IMR-90 (cell line): ENCODE measurements around the gene THSD7B. TPM values are rescaled to one million over a fixed set of nuclear protein-coding genes. Genes with fewer than 3 reads are reported as not detected.

Experiments
- ATAC-seq: fragments of 200-7000 bp; cut with Tn5 transposase; 2 replicates; pipeline ENCODE4 v1.9.1; 2020; ENCODE audit warnings: low read depth, mild to moderate bottlenecking, moderate library complexity
- BruUV-seq: library from RNA; stranded (reverse); fragments of 400-500 nt; replicated peaks from 2 replicates; lab custom pipeline; 2021; lab: Mats Ljungman, UMichigan
- CTCF ChIA-PET: fragments of 300-600 bp; formaldehyde crosslinking; extraction: SDS; loops from one replicate; lab custom pipeline; 2021; ENCODE audit warnings: antibody characterized with exemption; lab: Yijun Ruan, JAX
- POLR2A ChIA-PET: fragments of 300-600 bp; sonication (Branson Sonifier 250); formaldehyde crosslinking; loops from one replicate; lab custom pipeline; 2022; ENCODE audit warnings: antibody characterized with exemption; ENCODE audit not compliant: unreplicated experiment; lab: Charles Lee
- DNase-seq: peaks from one replicate; pipeline ENCODE4 v3.0.0; 2013
- H2AFZ ChIP-seq: replicated peaks from 2 replicates; pipeline ENCODE3; 2013; ENCODE audit warnings: low read length, mild to moderate bottlenecking; ENCODE audit not compliant: poor library complexity
- H2AK5ac ChIP-seq: 2 replicates; pipeline ENCODE4 v1.6.1; 2013; ENCODE audit warnings: low read depth, low read length, inconsistent platforms
- H2AK9ac ChIP-seq: replicated peaks from 2 replicates; pipeline ENCODE3; 2013; ENCODE audit warnings: mild to moderate bottlenecking, low read depth, low read length, moderate library complexity; ENCODE audit not compliant: poor library complexity
- H2BK120ac ChIP-seq: 2 replicates; pipeline ENCODE4 v1.6.1; 2013; ENCODE audit warnings: low read depth, low read length, inconsistent platforms
- H2BK15ac ChIP-seq: 3 replicates; pipeline ENCODE4 v1.6.1; 2013; ENCODE audit warnings: low read depth, low read length, inconsistent platforms
- H2BK20ac ChIP-seq: 2 replicates; pipeline ENCODE4 v1.6.1; 2013; ENCODE audit warnings: low read depth, mild to moderate bottlenecking, inconsistent platforms, low read length, moderate library complexity
- H2BK5ac ChIP-seq: 2 replicates; pipeline ENCODE4 v1.6.1; 2013; ENCODE audit warnings: mild to moderate bottlenecking, low read depth, low read length, inconsistent platforms; ENCODE audit not compliant: poor library complexity, severe bottlenecking
- H3K14ac ChIP-seq: replicated peaks from 2 replicates; pipeline ENCODE4 v1.6.1; 2013; ENCODE audit warnings: low read depth, low read length, inconsistent platforms
- H3K18ac ChIP-seq: 2 replicates; pipeline ENCODE4 v1.6.1; 2013; ENCODE audit warnings: low read depth, low read length, control low read depth
- H3K23ac ChIP-seq: 2 replicates; pipeline ENCODE4 v1.6.1; 2013; ENCODE audit warnings: low read depth, low read length, inconsistent platforms
- H3K27ac ChIP-seq: 2 replicates; pipeline ENCODE4 v1.5.1; 2013; ENCODE audit warnings: mild to moderate bottlenecking, control low read depth, low read length; ENCODE audit not compliant: insufficient read depth
- H3K27me3 ChIP-seq: 2 replicates; pipeline ENCODE4 v1.6.1; 2013; ENCODE audit warnings: low read length; ENCODE audit not compliant: control insufficient read depth, insufficient read depth
- H3K36me3 ChIP-seq: 2 replicates; pipeline ENCODE4 v1.6.1; 2013; ENCODE audit warnings: low read length, mixed read lengths; ENCODE audit not compliant: control insufficient read depth, insufficient read depth
- H3K4ac ChIP-seq: 2 replicates; pipeline ENCODE4 v1.6.1; 2013; ENCODE audit warnings: low read depth, low read length, inconsistent platforms
- H3K4me1 ChIP-seq: 2 replicates; pipeline ENCODE4 v1.6.1; 2013; ENCODE audit warnings: low read length, mixed read lengths; ENCODE audit not compliant: control insufficient read depth, insufficient read depth
- H3K4me2 ChIP-seq: 2 replicates; pipeline ENCODE4 v1.6.1; 2013; ENCODE audit warnings: low read depth, mild to moderate bottlenecking, control low read depth, low read length, moderate library complexity
- H3K4me3 ChIP-seq: 2 replicates; pipeline ENCODE4 v1.5.1; 2013; ENCODE audit warnings: low read depth, mild to moderate bottlenecking, control low read depth, low read length, moderate library complexity; ENCODE audit not compliant: insufficient read depth
- H3K56ac ChIP-seq: 2 replicates; pipeline ENCODE4 v1.6.1; 2013; ENCODE audit warnings: low read length, inconsistent platforms; ENCODE audit not compliant: insufficient read depth; ENCODE audit errors: extremely low read depth
- H3K79me1 ChIP-seq, 2 experiments: 2 replicates each; pipeline ENCODE4 v1.6.1; 2013; ENCODE audit warnings: low read length in 2 of 2, inconsistent platforms in 1 of 2, low read depth in 1 of 2
- H3K9ac ChIP-seq: 2 replicates; pipeline ENCODE4 v1.6.1; 2013; ENCODE audit warnings: low read depth, low read length, control low read depth
- H3K9me1 ChIP-seq: 2 replicates; pipeline ENCODE4 v1.6.1; 2013; ENCODE audit warnings: low read length, inconsistent platforms; ENCODE audit not compliant: insufficient read depth
- H3K9me3 ChIP-seq: 2 replicates; pipeline ENCODE4 v1.6.1; 2013; ENCODE audit warnings: low read length; ENCODE audit not compliant: control insufficient read depth, insufficient read depth
- H4K20me1 ChIP-seq: 2 replicates; pipeline ENCODE4 v1.6.1; 2013; ENCODE audit warnings: low read length, inconsistent platforms; ENCODE audit not compliant: insufficient read depth
- H4K5ac ChIP-seq: 2 replicates; pipeline ENCODE4 v1.6.1; 2013; ENCODE audit warnings: mild to moderate bottlenecking, low read depth, low read length, control low read depth
- H4K8ac ChIP-seq, 2 experiments: 2 replicates each; pipeline ENCODE4 v1.6.1; 2013; ENCODE audit warnings: low read depth in 2 of 2, low read length in 2 of 2, control low read depth in 1 of 2, inconsistent platforms in 1 of 2
- H4K91ac ChIP-seq: 2 replicates; pipeline ENCODE4 v1.6.1; 2013; ENCODE audit warnings: low read depth, low read length, inconsistent platforms; ENCODE audit not compliant: insufficient read depth
- CHD1 ChIP-seq: IDR thresholded peaks from 2 replicates; pipeline ENCODE4 v1.6.1; 2012; ENCODE audit warnings: low read depth, low read length, improper control_type of control experiment
- MAFK ChIP-seq: IDR thresholded peaks from 2 replicates; pipeline ENCODE4 v1.6.1; 2012; ENCODE audit warnings: low read depth, low read length, improper control_type of control experiment
- SMC3 ChIP-seq: fragments of 150-350 bp; IDR thresholded peaks from 2 replicates; pipeline ENCODE4 v1.6.1; 2016; ENCODE audit warnings: low read depth, mild to moderate bottlenecking, antibody characterized with exemption, low read length, moderate library complexity
- WGBS, 2 experiments: methylation state at CpG; one replicate each; pipeline versions ENCODE4 v1.1.5 to v1.1.7; 2013; ENCODE audit warnings: missing lambda C conversion rate in 2 of 2; ENCODE audit not compliant: insufficient read length in 1 of 2; ENCODE audit errors: extremely low coverage in 2 of 2; 5-methylcytosine and 5-hydroxymethylcytosine counted together
- dilution Hi-C: fragments of 300-500 bp; cut with HindIII; formaldehyde crosslinking; loops from one replicate; pipeline ENCODE4 v1.14.3; 2018; ENCODE audit warnings: low sequenced_read_pairs; ENCODE audit not compliant: unreplicated experiment
- in situ Hi-C: fragments of 300-500 bp; cut with MboI; formaldehyde crosslinking; loops from 3 replicates; pipeline ENCODE4 v1.14.3; 2019; ENCODE audit warnings: low sequenced_read_pairs, inconsistent platforms, mixed read lengths
- intact Hi-C: fragments of 100-400 bp; cut with micrococcal nuclease; formaldehyde crosslinking; loops from 2 replicates; pipeline ENCODE4 v1.10.0; 2022
- polyA plus RNA-seq, 3 experiments: library from polyadenylated mRNA; depleted of rRNA; stranded (reverse); fragments of >200 nt; gene quantifications; 2 replicates each; pipeline ENCODE4 v1.2.3, GENCODE V29; 2012; ENCODE audit warnings: low replicate concordance in 1 of 3
- total RNA-seq: library from RNA; depleted of rRNA; stranded (reverse); fragments of >200 nt; gene quantifications from 2 replicates; pipeline ENCODE4 v1.2.3, GENCODE V29; 2012

THSD7B gene
- total and polyA plus RNA-seq, 2 of the 4 experiments (the other 2 are of a cell fraction): not detected

- intact Hi-C loops: no loop called here
- CTCF ChIA-PET: interaction anchor here (0.8 kb wide), 1 partner anchor 27 kb away, joined by 3 read pairs; no protein-coding TSS in a partner anchor
Observed at GRCh38 chr2:137151731-137152130, 386.4 kb downstream of the THSD7B start.

More at GRCh38 chr2:137151731-137152130, 386.4 kb downstream of the THSD7B start:
- H3K27me3 ChIP-seq: no peaks in the 10 kb centered on the region
- H2AK5ac ChIP-seq: no peak overlapping the region
- no peak overlapping the region for H3K18ac ChIP-seq
- H4K8ac ChIP-seq: no peak overlapping the region
- H4K5ac ChIP-seq: no peak overlapping the region
- no peaks in the 10 kb centered on the region for H3K9me1 ChIP-seq
- no peak overlapping the region for H3K9ac ChIP-seq
- no CpG with 5 or more reads among the region's 2 CpGs for WGBS, 2 experiments
- no peaks in the 10 kb centered on the region for H4K20me1 ChIP-seq
- H3K9me3 ChIP-seq: peaks cover 5% of the 10 kb centered on the region; the same call in 1 of the 2 replicates
- no peaks in the 10 kb centered on the region for H3K36me3 ChIP-seq
- DNase-seq: no peak
- in situ Hi-C loops: no loop called here
- no peak overlapping the region for H3K23ac ChIP-seq
- no peak overlapping the region for H3K4me2 ChIP-seq
- H2BK5ac ChIP-seq: no peak overlapping the region
- H2BK15ac ChIP-seq: no peak overlapping the region
- POLR2A ChIA-PET: no interaction called here
- no peak overlapping the region for H3K4me3 ChIP-seq
- dilution Hi-C loops: no loop called here
- no peak overlapping the region for H3K4ac ChIP-seq
- H3K56ac ChIP-seq: no peak overlapping the region
- TF ChIP-seq CHD1: no peak
- no peak for TF ChIP-seq MAFK
- TF ChIP-seq SMC3: no peak
- H4K91ac ChIP-seq: no peak overlapping the region
- H2AK9ac ChIP-seq: no peak overlapping the region
- H3K79me1 ChIP-seq: no peaks in the 10 kb centered on the region
- H2BK20ac ChIP-seq: no peak overlapping the region
- no peak overlapping the region for H2AFZ ChIP-seq
- no peak overlapping the region for H3K27ac ChIP-seq
- ATAC-seq: no peak
- H2BK120ac ChIP-seq: no peak overlapping the region
- BruUV-seq: no TSS peak
- H3K14ac ChIP-seq: no peak overlapping the region
- H3K4me1 ChIP-seq: no peaks in the 10 kb centered on the region
